Trophoblast cell (in vitro differentiated cells and primary cell): ENCODE measurements around the gene LPGAT1.

ENCODE experiments used
- DNase-seq, 2 donors: peaks; one replicate each; pipeline ENCODE4 v3.0.0-alpha.2; 2016
- H2AFZ ChIP-seq: 2 replicates; pipeline ENCODE4 v1.6.1; 2013; ENCODE audit warnings: low read length, moderate library complexity, mild to moderate bottlenecking; ENCODE audit not compliant: insufficient read depth, poor library complexity
- H2AK5ac ChIP-seq: 2 replicates; pipeline ENCODE4 v1.6.1; 2013; ENCODE audit warnings: mild to moderate bottlenecking, low read length
- H2BK120ac ChIP-seq: 2 replicates; pipeline ENCODE4 v1.6.1; 2013; ENCODE audit warnings: low read length, mild to moderate bottlenecking, moderate library complexity; ENCODE audit not compliant: insufficient read depth, poor library complexity
- H2BK12ac ChIP-seq: 2 replicates; pipeline ENCODE4 v1.6.1; 2013; ENCODE audit warnings: mild to moderate bottlenecking, low read length, moderate library complexity
- H2BK5ac ChIP-seq: 2 replicates; pipeline ENCODE4 v1.6.1; 2013; ENCODE audit warnings: low read length, low read depth, moderate library complexity, mild to moderate bottlenecking; ENCODE audit not compliant: poor library complexity
- H3K14ac ChIP-seq: 2 replicates; pipeline ENCODE4 v1.6.1; 2013; ENCODE audit warnings: mild to moderate bottlenecking, low read length
- H3K18ac ChIP-seq: 2 replicates; pipeline ENCODE4 v1.6.1; 2013; ENCODE audit warnings: mild to moderate bottlenecking, low read length
- H3K23ac ChIP-seq: 2 replicates; pipeline ENCODE4 v1.6.1; 2013; ENCODE audit warnings: low read length
- H3K27ac ChIP-seq: 2 replicates; pipeline ENCODE4 v1.5.1; 2013; ENCODE audit warnings: low read depth, mild to moderate bottlenecking, inconsistent platforms, low read length, moderate library complexity
- H3K27me3 ChIP-seq: 2 replicates; pipeline ENCODE4 v1.6.1; 2013; ENCODE audit warnings: inconsistent platforms, mild to moderate bottlenecking, low read length, moderate library complexity; ENCODE audit not compliant: insufficient read depth
- H3K36me3 ChIP-seq, 2 experiments: 1 replicate in 1 of 2; 2 replicates in 1 of 2; pipeline ENCODE4 v1.6.1; 2013; ENCODE audit warnings: low read length in 2 of 2, mild to moderate bottlenecking in 2 of 2, moderate library complexity in 1 of 2; ENCODE audit not compliant: insufficient read depth in 2 of 2, control insufficient read depth in 1 of 2
- H3K4ac ChIP-seq: 2 replicates; pipeline ENCODE4 v1.6.1; 2013; ENCODE audit warnings: low read depth, mild to moderate bottlenecking, low read length, moderate library complexity
- H3K4me1 ChIP-seq, 2 experiments: 1 replicate in 1 of 2; 2 replicates in 1 of 2; pipeline ENCODE4 v1.6.1; 2013; ENCODE audit warnings: low read length in 2 of 2, mild to moderate bottlenecking in 2 of 2, moderate library complexity in 1 of 2; ENCODE audit not compliant: insufficient read depth in 2 of 2, control insufficient read depth in 1 of 2
- H3K4me2 ChIP-seq: 2 replicates; pipeline ENCODE4 v1.6.1; 2013; ENCODE audit warnings: inconsistent platforms, mild to moderate bottlenecking, low read length, moderate library complexity
- H3K4me3 ChIP-seq: 2 replicates; pipeline ENCODE4 v1.5.1; 2013; ENCODE audit warnings: mild to moderate bottlenecking, low read depth, low read length, inconsistent platforms
- H3K79me1 ChIP-seq: one replicate; pipeline ENCODE4 v1.6.1; 2013; ENCODE audit warnings: low read length
- H3K79me2 ChIP-seq: 2 replicates; pipeline ENCODE4 v1.6.1; 2013; ENCODE audit warnings: low read length, mild to moderate bottlenecking; ENCODE audit not compliant: control insufficient read depth, insufficient read depth, poor library complexity
- H3K9ac ChIP-seq: 2 replicates; pipeline ENCODE4 v1.6.1; 2013; ENCODE audit warnings: mild to moderate bottlenecking, low read length
- H3K9me3 ChIP-seq: 2 replicates; pipeline ENCODE4 v1.6.1; 2013; ENCODE audit warnings: low read depth, mild to moderate bottlenecking, control low read depth, inconsistent platforms, low read length; ENCODE audit not compliant: insufficient read depth
- H4K12ac ChIP-seq: 2 replicates; pipeline ENCODE4 v1.6.1; 2013; ENCODE audit warnings: low read depth, mild to moderate bottlenecking, low read length, moderate library complexity
- H4K8ac ChIP-seq: 2 replicates; pipeline ENCODE4 v1.6.1; 2013; ENCODE audit warnings: low read depth, mild to moderate bottlenecking, low read length, moderate library complexity
- H4K91ac ChIP-seq: one replicate; pipeline ENCODE4 v1.6.1; 2013; ENCODE audit warnings: low read depth, mild to moderate bottlenecking, low read length, moderate library complexity
- WGBS: extraction: QIAGEN DNeasy Blood & Tissue Kit; methylation state at CpG from one replicate; pipeline ENCODE4 v1.1.7; 2013; ENCODE audit warnings: missing lambda C conversion rate; ENCODE audit not compliant: insufficient read length, insufficient coverage; ENCODE audit errors: extremely low coverage; 5-methylcytosine and 5-hydroxymethylcytosine counted together

Gene LPGAT1

DNA sequence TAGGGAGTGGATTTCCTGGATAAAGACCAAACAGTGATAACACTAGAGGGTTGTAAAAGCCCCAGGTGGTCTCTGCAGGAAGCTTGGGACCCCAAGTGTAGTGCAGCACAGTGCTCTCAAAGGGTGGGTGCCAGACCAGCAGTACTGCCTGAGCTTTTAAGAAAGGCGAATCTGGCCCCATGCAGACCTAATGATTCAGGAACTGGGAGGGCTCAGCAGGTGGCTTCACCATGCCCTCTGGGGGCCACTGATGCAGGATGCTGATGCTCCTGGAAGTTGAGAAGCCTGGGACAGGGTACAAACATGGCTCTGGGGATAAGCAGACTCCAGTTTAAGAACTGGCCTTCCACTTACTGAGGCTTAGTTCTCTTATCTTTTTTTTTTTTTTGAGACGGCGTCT lies 126.0 kb downstream of the LPGAT1 start:
- Histone ChIP-seq H2BK12ac (no peak overlapping the region), H4K12ac (no peak overlapping the region), H3K79me1 (no peaks in the 10 kb centered on the region), H2BK120ac (no peak overlapping the region), H3K9ac (no peak overlapping the region), H3K9me3 (no peaks in the 10 kb centered on the region), H3K4me2 (no peak overlapping the region), H3K14ac (no peak overlapping the region), H3K27ac (no peak overlapping the region), H3K23ac (no peak overlapping the region), H2AFZ (no peak overlapping the region), H2BK5ac (no peak overlapping the region), H2AK5ac (no peak overlapping the region), H3K4me1 (peaks cover 0 to 4% of the 10 kb centered on the region in 2 experiments), H4K8ac (no peak overlapping the region), H3K18ac (no peak overlapping the region), H3K27me3 (no peaks in the 10 kb centered on the region), H3K4ac (no peak overlapping the region), H3K79me2 (no peaks in the 10 kb centered on the region), H3K4me3 (no peak overlapping the region), H4K91ac (no peak overlapping the region), H3K36me3 (no peaks in the 10 kb centered on the region)
- no CpG with 5 or more reads among the region's 3 CpGs for WGBS
- no peak for DNase-seq

- no peak overlapping the region for H2AK5ac ChIP-seq
- H3K4me2 ChIP-seq = no peak overlapping the region
- no peak overlapping the region for H3K23ac ChIP-seq
- no peak overlapping the region for H3K18ac ChIP-seq
- no peak overlapping the region for H3K14ac ChIP-seq
- no CpG with 5 or more reads among the region's 11 CpGs for WGBS
- no peaks in the 10 kb centered on the region for H3K36me3 ChIP-seq
- no peaks in the 10 kb centered on the region for H3K27me3 ChIP-seq
- no peaks in the 10 kb centered on the region for H3K79me1 ChIP-seq
- no peak overlapping the region for H3K4ac ChIP-seq
- H4K8ac ChIP-seq = no peak overlapping the region
- H2BK120ac ChIP-seq = no peak overlapping the region
- H3K79me2 ChIP-seq = no peaks in the 10 kb centered on the region
- peaks cover 0 to 4% of the 10 kb centered on the region in 2 experiments for H3K4me1 ChIP-seq
- no peak overlapping the region for H3K4me3 ChIP-seq
- H2BK12ac ChIP-seq = no peak overlapping the region
- H4K12ac ChIP-seq = no peak overlapping the region
- no peak overlapping the region for H3K9ac ChIP-seq
- H3K27ac ChIP-seq = no peak overlapping the region
- H2BK5ac ChIP-seq = no peak overlapping the region
- no peak overlapping the region for H2AFZ ChIP-seq
- no peak overlapping the region for H4K91ac ChIP-seq
- no peak for DNase-seq
- no peaks in the 10 kb centered on the region for H3K9me3 ChIP-seq
These were observed 126.6 kb downstream of the LPGAT1 start for GRCh38 chr1:211703812-211704537.

DNA sequence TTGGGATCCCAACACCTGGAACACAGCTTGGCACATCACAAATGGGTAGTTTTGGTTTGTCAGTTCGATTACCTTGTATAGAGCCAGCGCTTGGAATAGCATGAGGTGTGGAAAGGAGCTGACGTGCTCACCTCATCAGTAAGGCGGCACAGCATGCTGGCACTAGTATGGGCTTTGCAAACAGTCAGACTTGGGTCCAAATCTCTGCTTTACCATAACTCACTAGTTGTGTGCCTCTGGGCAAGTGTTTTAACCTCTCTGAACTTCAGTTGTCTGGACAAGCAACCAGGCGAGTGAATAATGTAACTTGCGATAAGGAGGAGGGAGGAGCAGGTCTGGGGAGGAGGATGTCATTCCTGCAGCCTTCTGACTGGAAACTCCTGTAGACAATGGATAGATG lies 128.8 kb downstream of the LPGAT1 start:
- H3K18ac ChIP-seq = no peak overlapping the region
- no peak overlapping the region for H3K14ac ChIP-seq
- no peak overlapping the region for H3K27ac ChIP-seq
- H3K79me1 ChIP-seq = no peaks in the 10 kb centered on the region
- H3K79me2 ChIP-seq = no peaks in the 10 kb centered on the region
- H3K4me1 ChIP-seq = peaks cover 0 to 4% of the 10 kb centered on the region in 2 experiments
- H2BK12ac ChIP-seq = no peak overlapping the region
- H2AK5ac ChIP-seq = no peak overlapping the region
- H3K9me3 ChIP-seq = no peaks in the 10 kb centered on the region
- no peak overlapping the region for H3K9ac ChIP-seq
- no peak overlapping the region for H3K23ac ChIP-seq
- no peaks in the 10 kb centered on the region for H3K27me3 ChIP-seq
- no peak overlapping the region for H4K8ac ChIP-seq
- no peak for DNase-seq
- H2BK120ac ChIP-seq = no peak overlapping the region
- H3K4ac ChIP-seq = no peak overlapping the region
- H2BK5ac ChIP-seq = no peak overlapping the region
- H4K91ac ChIP-seq = no peak overlapping the region
- H4K12ac ChIP-seq = no peak overlapping the region
- no peak overlapping the region for H3K4me3 ChIP-seq
- H2AFZ ChIP-seq = no peak overlapping the region
- no peak overlapping the region for H3K4me2 ChIP-seq
- no peaks in the 10 kb centered on the region for H3K36me3 ChIP-seq
- WGBS = no CpG with 5 or more reads among the region's 6 CpGs

DNA sequence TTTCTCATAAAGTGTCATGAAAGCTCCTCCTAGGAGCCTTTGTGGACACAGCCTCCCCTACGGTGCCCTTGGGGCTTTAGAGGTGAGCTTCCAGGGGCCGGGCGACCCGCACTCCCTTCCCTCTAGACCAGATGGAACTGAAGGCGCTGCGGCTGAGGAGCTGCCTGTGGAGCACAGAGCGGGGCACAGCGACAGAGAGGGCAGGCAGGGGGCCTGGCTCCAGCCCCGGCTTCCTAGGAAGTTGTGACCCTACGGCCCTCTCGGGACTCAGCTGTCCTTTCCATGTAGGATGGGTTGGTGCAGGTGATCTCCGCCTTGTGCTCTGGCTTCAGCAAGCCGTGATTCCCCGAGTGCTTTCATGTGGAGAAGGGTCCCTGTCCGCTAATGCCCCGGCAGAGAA lies 131.5 kb downstream of the LPGAT1 start:
- Histone ChIP-seq H2AK5ac (no peak overlapping the region), H2BK5ac (no peak overlapping the region), H2AFZ (no peak overlapping the region), H3K4me1 (peaks cover 0 to 5% of the 10 kb centered on the region in 2 experiments), H3K79me2 (no peaks in the 10 kb centered on the region), H4K91ac (no peak overlapping the region), H3K23ac (no peak overlapping the region), H3K4me3 (no peak overlapping the region), H3K36me3 (no peaks in the 10 kb centered on the region), H3K27ac (no peak overlapping the region), H3K18ac (no peak overlapping the region), H2BK120ac (no peak overlapping the region), H2BK12ac (no peak overlapping the region), H4K8ac (no peak overlapping the region), H3K27me3 (no peaks in the 10 kb centered on the region), H3K14ac (no peak overlapping the region), H4K12ac (no peak overlapping the region), H3K9ac (no peak overlapping the region), H3K79me1 (no peaks in the 10 kb centered on the region), H3K4me2 (peak overlapping the region; percentile 61), H3K4ac (no peak overlapping the region), H3K9me3 (peaks cover 2% of the 10 kb centered on the region)
- no peak for DNase-seq
- WGBS = no CpG with 5 or more reads among the region's 16 CpGs
